Rectal smooth muscle tissue (tissue), 1 donor: ENCODE measurements around the gene PLXNA4.

Source experiments
- H3K27ac ChIP-seq: one replicate; pipeline ENCODE4 v1.7.0; 2013; ENCODE audit warnings: low read depth, low read length, inconsistent platforms
- H3K27me3 ChIP-seq: one replicate; pipeline ENCODE4 v1.7.0; 2013; ENCODE audit warnings: low read length; ENCODE audit not compliant: control insufficient read depth, insufficient read depth
- H3K36me3 ChIP-seq: one replicate; pipeline ENCODE4 v1.7.0; 2013; ENCODE audit warnings: low read length; ENCODE audit not compliant: control insufficient read depth, insufficient read depth
- H3K4me1 ChIP-seq: one replicate; pipeline ENCODE4 v1.7.0; 2013; ENCODE audit warnings: low read length; ENCODE audit not compliant: control insufficient read depth, insufficient read depth
- H3K4me3 ChIP-seq: one replicate; pipeline ENCODE4 v1.7.0; 2013; ENCODE audit warnings: low read length
- H3K9ac ChIP-seq: one replicate; pipeline ENCODE4 v1.7.0; 2013; ENCODE audit warnings: low read length

Gene PLXNA4, protein sequence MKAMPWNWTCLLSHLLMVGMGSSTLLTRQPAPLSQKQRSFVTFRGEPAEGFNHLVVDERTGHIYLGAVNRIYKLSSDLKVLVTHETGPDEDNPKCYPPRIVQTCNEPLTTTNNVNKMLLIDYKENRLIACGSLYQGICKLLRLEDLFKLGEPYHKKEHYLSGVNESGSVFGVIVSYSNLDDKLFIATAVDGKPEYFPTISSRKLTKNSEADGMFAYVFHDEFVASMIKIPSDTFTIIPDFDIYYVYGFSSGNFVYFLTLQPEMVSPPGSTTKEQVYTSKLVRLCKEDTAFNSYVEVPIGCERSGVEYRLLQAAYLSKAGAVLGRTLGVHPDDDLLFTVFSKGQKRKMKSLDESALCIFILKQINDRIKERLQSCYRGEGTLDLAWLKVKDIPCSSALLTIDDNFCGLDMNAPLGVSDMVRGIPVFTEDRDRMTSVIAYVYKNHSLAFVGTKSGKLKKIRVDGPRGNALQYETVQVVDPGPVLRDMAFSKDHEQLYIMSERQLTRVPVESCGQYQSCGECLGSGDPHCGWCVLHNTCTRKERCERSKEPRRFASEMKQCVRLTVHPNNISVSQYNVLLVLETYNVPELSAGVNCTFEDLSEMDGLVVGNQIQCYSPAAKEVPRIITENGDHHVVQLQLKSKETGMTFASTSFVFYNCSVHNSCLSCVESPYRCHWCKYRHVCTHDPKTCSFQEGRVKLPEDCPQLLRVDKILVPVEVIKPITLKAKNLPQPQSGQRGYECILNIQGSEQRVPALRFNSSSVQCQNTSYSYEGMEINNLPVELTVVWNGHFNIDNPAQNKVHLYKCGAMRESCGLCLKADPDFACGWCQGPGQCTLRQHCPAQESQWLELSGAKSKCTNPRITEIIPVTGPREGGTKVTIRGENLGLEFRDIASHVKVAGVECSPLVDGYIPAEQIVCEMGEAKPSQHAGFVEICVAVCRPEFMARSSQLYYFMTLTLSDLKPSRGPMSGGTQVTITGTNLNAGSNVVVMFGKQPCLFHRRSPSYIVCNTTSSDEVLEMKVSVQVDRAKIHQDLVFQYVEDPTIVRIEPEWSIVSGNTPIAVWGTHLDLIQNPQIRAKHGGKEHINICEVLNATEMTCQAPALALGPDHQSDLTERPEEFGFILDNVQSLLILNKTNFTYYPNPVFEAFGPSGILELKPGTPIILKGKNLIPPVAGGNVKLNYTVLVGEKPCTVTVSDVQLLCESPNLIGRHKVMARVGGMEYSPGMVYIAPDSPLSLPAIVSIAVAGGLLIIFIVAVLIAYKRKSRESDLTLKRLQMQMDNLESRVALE (N-terminal part only)

GRCh38 chr7:132575982-132576720 is at the start of gene PLXNA4:
PLXNA4 (minus strand) TSS chr7:132576470; CDS start chr7:132508693, 67,777 bp downstream.
- Histone ChIP-seq H3K27ac (no peak within 1 kb of the TSS), H3K27me3 (peaks cover 13% of the 10 kb centered on the region), H3K9ac (no peak within 1 kb of the TSS), H3K4me3 (peak within 1 kb of the TSS; percentile 43), H3K36me3 (no peaks in the 10 kb centered on the region), H3K4me1 (peaks cover 6% of the 10 kb centered on the region)

DNA sequence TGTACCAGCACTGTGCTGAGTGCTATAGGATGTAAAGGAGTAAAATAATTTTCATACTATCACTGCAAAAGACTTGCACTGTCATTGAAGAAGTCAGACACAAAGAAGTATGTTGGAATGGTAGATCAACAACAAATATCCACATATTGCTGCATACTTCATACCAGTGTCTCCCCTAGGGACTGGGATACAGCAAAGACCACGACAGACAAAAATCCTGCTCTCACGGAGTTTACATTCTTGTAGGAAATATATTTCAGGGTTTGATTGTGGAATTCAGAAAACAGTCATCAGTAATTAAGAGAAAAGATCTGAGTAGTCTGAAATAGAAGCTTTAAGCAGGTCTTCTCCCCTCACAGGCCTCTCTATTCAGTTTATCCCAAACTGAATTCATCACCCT is 49.4 kb upstream of the PLXNA4 start:
- H3K4me1 ChIP-seq, result no peaks in the 10 kb centered on the region

DNA sequence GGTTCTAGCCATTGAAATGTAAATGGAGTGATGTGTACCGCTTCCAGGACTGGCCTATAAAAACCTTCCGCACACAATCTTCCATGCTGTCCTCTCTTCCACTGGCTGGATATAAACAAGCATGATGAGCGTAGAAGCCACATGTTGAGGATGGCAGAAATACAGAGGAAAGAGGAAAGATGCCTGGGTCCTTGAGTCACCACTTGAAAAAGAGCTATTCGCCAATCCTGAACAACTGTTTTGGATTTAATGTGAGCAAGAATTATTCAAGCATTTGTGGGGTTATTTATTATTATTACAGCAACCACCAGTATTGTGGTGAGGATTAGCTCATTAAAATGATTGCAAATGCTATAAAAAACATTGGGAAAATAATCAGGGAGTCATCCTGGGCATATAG is 45.8 kb upstream of the PLXNA4 start:
- no peaks in the 10 kb centered on the region for H3K27me3 ChIP-seq

More for the DNA sequence above, 49.4 kb upstream of the PLXNA4 start:
- no peak overlapping the region for H3K27ac ChIP-seq
- no peaks in the 10 kb centered on the region for H3K27me3 ChIP-seq
- no peak overlapping the region for H3K4me3 ChIP-seq
- no peak overlapping the region for H3K9ac ChIP-seq
- no peaks in the 10 kb centered on the region for H3K36me3 ChIP-seq

DNA sequence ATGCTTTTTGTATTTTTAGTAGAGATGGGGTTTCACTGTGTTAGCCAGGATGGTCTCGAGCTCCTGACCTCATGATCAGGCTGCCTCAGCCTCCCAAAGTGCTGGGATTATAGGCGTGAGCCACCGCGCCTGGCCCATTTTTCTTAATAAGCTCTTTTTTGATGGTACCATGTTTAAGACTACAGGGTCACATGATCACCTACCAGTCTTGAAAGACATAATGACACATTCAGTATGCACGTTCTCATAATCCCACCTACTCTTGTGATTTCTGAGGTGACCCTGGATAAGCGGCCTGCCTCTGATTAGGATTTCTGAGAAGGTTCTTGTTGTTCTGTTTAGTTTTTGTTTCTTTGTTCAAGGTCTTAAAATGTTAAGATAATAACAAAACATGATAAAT is 43.7 kb upstream of the PLXNA4 start:
- Histone ChIP-seq H3K27me3 (no peaks in the 10 kb centered on the region), H3K36me3 (no peaks in the 10 kb centered on the region), H3K4me1 (no peaks in the 10 kb centered on the region), H3K4me3 (no peak overlapping the region), H3K9ac (no peak overlapping the region), H3K27ac (no peak overlapping the region)

More for the DNA sequence above, 45.8 kb upstream of the PLXNA4 start:
- H3K4me3 ChIP-seq, result no peak overlapping the region
- H3K36me3 ChIP-seq, result no peaks in the 10 kb centered on the region
- no peaks in the 10 kb centered on the region for H3K4me1 ChIP-seq
- H3K27ac ChIP-seq, result no peak overlapping the region
- no peak overlapping the region for H3K9ac ChIP-seq

DNA sequence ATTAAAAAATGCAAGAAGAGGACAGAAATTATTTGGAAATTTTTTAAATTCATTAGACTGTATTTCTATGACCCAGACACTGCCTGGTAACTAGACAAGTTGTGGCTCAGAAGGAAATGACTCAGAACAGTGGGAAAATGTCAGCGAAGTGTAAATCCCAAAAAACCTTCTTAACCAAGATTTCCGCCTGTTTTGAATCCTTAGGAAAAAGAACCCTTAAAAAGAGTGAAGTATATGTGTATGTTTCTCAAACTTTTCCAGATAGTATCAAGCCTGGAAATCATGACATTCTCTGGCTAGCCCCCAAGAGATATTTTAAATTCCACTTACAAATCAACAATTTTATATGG is 42.7 kb upstream of the PLXNA4 start:
- Histone ChIP-seq H3K4me1 (no peaks in the 10 kb centered on the region), H3K9ac (no peak overlapping the region), H3K36me3 (no peaks in the 10 kb centered on the region), H3K27me3 (no peaks in the 10 kb centered on the region), H3K4me3 (no peak overlapping the region), H3K27ac (no peak overlapping the region)

GRCh38 chr7:132618271-132618955 is 42.1 kb upstream of the PLXNA4 start:
- Histone ChIP-seq H3K4me1 (no peaks in the 10 kb centered on the region), H3K27ac (no peak overlapping the region)

GRCh38 chr7:132614428-132615318 is 38.4 kb upstream of the PLXNA4 start:
- Histone ChIP-seq H3K4me3 (no peak overlapping the region), H3K9ac (no peak overlapping the region), H3K27ac (no peak overlapping the region)

More at GRCh38 chr7:132618271-132618955, 42.1 kb upstream of the PLXNA4 start:
- no peak overlapping the region for H3K4me3 ChIP-seq
- H3K27me3 ChIP-seq, result no peaks in the 10 kb centered on the region
- H3K36me3 ChIP-seq, result no peaks in the 10 kb centered on the region
- H3K9ac ChIP-seq, result no peak overlapping the region

GRCh38 chr7:132613737-132614136 is 37.5 kb upstream of the PLXNA4 start:
- Histone ChIP-seq H3K9ac (no peak overlapping the region), H3K36me3 (no peaks in the 10 kb centered on the region), H3K27ac (no peak overlapping the region), H3K4me3 (no peak overlapping the region), H3K27me3 (no peaks in the 10 kb centered on the region), H3K4me1 (no peaks in the 10 kb centered on the region)

More at GRCh38 chr7:132614428-132615318, 38.4 kb upstream of the PLXNA4 start:
- no peaks in the 10 kb centered on the region for H3K4me1 ChIP-seq
- no peaks in the 10 kb centered on the region for H3K36me3 ChIP-seq
- H3K27me3 ChIP-seq, result no peaks in the 10 kb centered on the region

DNA sequence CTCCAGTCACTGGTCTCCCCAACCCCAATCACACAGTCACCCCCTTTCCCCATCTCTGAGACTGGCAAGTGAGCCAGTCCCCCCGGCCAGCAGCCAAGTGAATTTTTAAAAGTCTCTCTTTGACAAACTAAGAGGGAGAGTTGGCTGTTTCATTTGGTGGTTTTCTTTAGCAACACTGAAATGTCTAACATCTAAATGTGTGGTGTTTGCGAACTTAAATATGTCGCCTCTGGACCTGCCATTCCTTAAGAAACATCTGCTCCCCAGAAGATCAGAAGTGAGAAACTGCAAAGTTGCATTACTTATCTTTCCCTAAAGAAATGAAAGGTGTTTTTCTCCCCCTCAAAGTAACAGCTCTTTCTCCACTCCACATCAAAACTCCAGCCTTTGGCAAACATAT is 34.7 kb upstream of the PLXNA4 start:
- H3K4me1 ChIP-seq, result no peaks in the 10 kb centered on the region
- no peak overlapping the region for H3K4me3 ChIP-seq
- no peak overlapping the region for H3K9ac ChIP-seq
- H3K36me3 ChIP-seq, result no peaks in the 10 kb centered on the region
- no peaks in the 10 kb centered on the region for H3K27me3 ChIP-seq
- H3K27ac ChIP-seq, result no peak overlapping the region

DNA sequence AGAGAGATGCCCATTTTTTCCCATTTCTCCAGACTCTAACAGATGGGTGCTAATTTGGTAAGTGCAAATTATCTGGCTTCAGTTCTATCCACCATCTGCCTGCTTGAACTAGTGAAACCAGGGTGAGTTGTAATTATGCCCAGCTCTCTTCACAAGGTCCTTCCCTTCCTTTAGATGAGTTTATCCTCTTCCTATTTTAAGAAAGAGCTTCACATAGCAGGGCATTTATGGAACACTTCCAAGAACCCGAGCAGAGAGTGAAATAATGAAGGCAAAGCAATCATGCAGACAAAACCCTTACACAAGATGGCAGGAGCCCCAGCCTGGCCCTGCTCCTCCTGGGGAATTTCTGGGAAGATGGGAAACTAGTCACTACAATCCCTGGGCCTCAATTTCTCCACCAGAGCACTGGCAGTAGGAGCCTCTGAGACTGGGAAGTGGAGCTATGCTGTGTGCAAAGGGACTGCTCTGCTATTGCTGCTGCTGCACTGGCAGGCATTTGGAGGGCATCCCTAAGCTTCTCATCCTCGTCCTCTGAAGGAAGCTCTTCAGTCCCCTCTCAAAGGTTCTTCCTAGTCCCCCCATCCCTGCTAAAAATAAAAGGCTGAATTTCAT is 33.7 kb upstream of the PLXNA4 start:
- Histone ChIP-seq H3K9ac (no peak overlapping the region), H3K4me1 (no peaks in the 10 kb centered on the region), H3K27ac (no peak overlapping the region), H3K36me3 (no peaks in the 10 kb centered on the region), H3K4me3 (no peak overlapping the region), H3K27me3 (no peaks in the 10 kb centered on the region)
